SK-N-SH (cell line): ENCODE results near the gene PIP4K2A. TPM values are rescaled to one million over a fixed set of nuclear protein-coding genes. Genes with fewer than 3 reads are reported as not detected.

Experiments
- CTCF ChIA-PET: fragments of 300-600, 350-600 bp; formaldehyde crosslinking; extraction: SDS; loops from one replicate; lab custom pipeline; 2021; lab: Yijun Ruan, JAX
- POLR2A ChIA-PET: fragments of 350-600 bp; sonication (Branson Sonifier 250); formaldehyde crosslinking; extraction: SDS; loops from one replicate; lab custom pipeline; 2020; ENCODE audit warnings: antibody characterized with exemption, inconsistent platforms; lab: Yijun Ruan, JAX
- DNase-seq: peaks from one replicate; pipeline ENCODE4 v3.0.0; 2012
- H2AFZ ChIP-seq: fragments of 200-600 bp; sonication (generic); 2 replicates; pipeline ENCODE4 v1.8.1; 2016; ENCODE audit warnings: antibody characterized with exemption, mild to moderate bottlenecking, low read depth
- H3F3A ChIP-seq: fragments of 200-600 bp; sonication (generic); replicated peaks from 2 replicates; pipeline ENCODE3; 2016; ENCODE audit warnings: antibody characterized with exemption, mild to moderate bottlenecking; ENCODE audit not compliant: insufficient read depth
- H3K27ac ChIP-seq, 2 experiments: fragments of 200-500 bp in 1 of 2; fragments of 200-600 bp in 1 of 2; sonication (Bioruptor generic) in 1 of 2; sonication (generic), shearing (Covaris generic) in 1 of 2; 2 replicates each; pipeline versions ENCODE4 v1.5.1 to v1.6.1; 2014 to 2016; ENCODE audit warnings: low read depth in 2 of 2, inconsistent platforms in 1 of 2, low read length in 1 of 2, mild to moderate bottlenecking in 1 of 2, mixed read lengths in 1 of 2
- H3K27me3 ChIP-seq: fragments of 200-600 bp; sonication (generic), shearing (Covaris generic); 2 replicates; pipeline ENCODE4 v1.6.1; 2016; ENCODE audit warnings: mixed run types; ENCODE audit not compliant: insufficient read depth
- H3K36me3 ChIP-seq, 2 experiments: fragments of 200-500 bp in 1 of 2; fragments of 200-600 bp in 1 of 2; sonication (Bioruptor generic) in 1 of 2; sonication (generic) in 1 of 2; replicated peaks in 1 of 2; 2 replicates each; pipeline versions ENCODE3 to v1.5.1; 2014 to 2016; ENCODE audit warnings: low read length in 1 of 2, mild to moderate bottlenecking in 1 of 2; ENCODE audit not compliant: insufficient read depth in 2 of 2, control insufficient read depth in 1 of 2
- H3K4me1 ChIP-seq, 2 experiments: fragments of 200-500 bp in 1 of 2; fragments of 200-600 bp in 1 of 2; sonication (Bioruptor generic) in 1 of 2; sonication (generic), shearing (Covaris generic) in 1 of 2; 2 replicates each; pipeline versions ENCODE4 v1.5.1 to v1.6.1; 2014 to 2016; ENCODE audit warnings: low read depth in 1 of 2, low read length in 1 of 2, mixed run types in 1 of 2; ENCODE audit not compliant: insufficient read depth in 2 of 2, control insufficient read depth in 1 of 2
- H3K4me2 ChIP-seq: fragments of 200-600 bp; sonication (generic), shearing (Covaris generic); 2 replicates; pipeline ENCODE4 v1.6.1; 2017; ENCODE audit warnings: mixed run types
- H3K4me3 ChIP-seq, 2 experiments: fragments of 200-500 bp in 1 of 2; fragments of 200-600 bp in 1 of 2; sonication (Bioruptor generic) in 1 of 2; sonication (generic), shearing (Covaris generic) in 1 of 2; 2 replicates each; pipeline versions ENCODE4 v1.5.1 to v1.8.1; 2014 to 2016; ENCODE audit warnings: low read depth in 2 of 2, inconsistent platforms in 1 of 2, low read length in 1 of 2, mild to moderate bottlenecking in 1 of 2, mixed read lengths in 1 of 2, moderate library complexity in 1 of 2
- H3K79me2 ChIP-seq: fragments of 200-600 bp; sonication (generic); 2 replicates; pipeline ENCODE4 v1.8.1; 2017; ENCODE audit warnings: mild to moderate bottlenecking; ENCODE audit not compliant: insufficient read depth
- H3K9ac ChIP-seq: fragments of 200-600 bp; sonication (generic); 2 replicates; pipeline ENCODE4 v1.6.1; 2017; ENCODE audit warnings: mixed run types
- H3K9me2 ChIP-seq: fragments of 200-600 bp; sonication (generic); 2 replicates; pipeline ENCODE4 v1.6.1; 2017; ENCODE audit warnings: mixed run types
- H3K9me3 ChIP-seq: fragments of 200-600 bp; sonication (generic); 2 replicates; pipeline ENCODE4 v1.6.1; 2017; ENCODE audit warnings: mixed run types, mild to moderate bottlenecking, moderate library complexity
- H4K20me1 ChIP-seq: fragments of 200-600 bp; sonication (generic); 2 replicates; pipeline ENCODE4 v1.6.1; 2017; ENCODE audit warnings: mild to moderate bottlenecking, mixed run types; ENCODE audit not compliant: insufficient read depth
- CHD2 ChIP-seq: fragments of 150-350 bp; IDR thresholded peaks from 2 replicates; pipeline ENCODE4 v1.6.1; 2018; ENCODE audit warnings: low read length; ENCODE audit not compliant: partially characterized antibody
- ELF1 ChIP-seq: IDR thresholded peaks from 2 replicates; pipeline ENCODE4 v1.4.0; 2012
- EP300 ChIP-seq, 2 experiments: IDR thresholded peaks; 2 replicates each; pipeline versions ENCODE4 v1.4.0 to v1.6.1; 2012; ENCODE audit warnings: borderline replicate concordance in 1 of 2, low read depth in 1 of 2, low read length in 1 of 2
- EZH2phosphoT487 ChIP-seq: fragments of 200-600 bp; sonication (generic); IDR thresholded peaks from 2 replicates; pipeline ENCODE4 v1.6.1; 2017; ENCODE audit warnings: low read depth, mixed run types, mild to moderate bottlenecking, antibody characterized with exemption, moderate library complexity, borderline replicate concordance
- FOXJ3 ChIP-seq: sonication (generic); formaldehyde crosslinking; IDR thresholded peaks from 2 replicates; pipeline ENCODE4 v1.5.1; 2020; ENCODE audit warnings: mild to moderate bottlenecking, missing genetic modification reagents
- GABPA ChIP-seq: IDR thresholded peaks from 2 replicates; pipeline ENCODE4 v1.4.0; 2012; ENCODE audit warnings: low read depth, mild to moderate bottlenecking
- JUND ChIP-seq: IDR thresholded peaks from 2 replicates; pipeline ENCODE4 v1.4.0; 2012
- MEF2A ChIP-seq: IDR thresholded peaks from 2 replicates; pipeline ENCODE4 v1.4.0; 2012; ENCODE audit warnings: low read depth, borderline replicate concordance
- MXI1 ChIP-seq: IDR thresholded peaks from 2 replicates; pipeline ENCODE4 v1.6.1; 2012; ENCODE audit warnings: mild to moderate bottlenecking, low read depth, low read length, improper control_type of control experiment
- NRF1 ChIP-seq: IDR thresholded peaks from 2 replicates; pipeline ENCODE4 v1.6.1; 2012; ENCODE audit warnings: low read depth, mild to moderate bottlenecking, low read length
- POLR2AphosphoS5 ChIP-seq: IDR thresholded peaks from 2 replicates; pipeline ENCODE4 v1.6.1; 2012; ENCODE audit warnings: low read depth, low read length
- RFX5 ChIP-seq: IDR thresholded peaks from 2 replicates; pipeline ENCODE4 v1.6.1; 2012; ENCODE audit warnings: mild to moderate bottlenecking, improper control_type of control experiment, low read length
- SMC3 ChIP-seq: IDR thresholded peaks from 2 replicates; pipeline ENCODE4 v1.6.1; 2012; ENCODE audit warnings: low read depth, low read length, improper control_type of control experiment
- TCF12 ChIP-seq: IDR thresholded peaks from 2 replicates; pipeline ENCODE4 v1.4.0; 2012
- TEAD4 ChIP-seq: IDR thresholded peaks from 2 replicates; pipeline ENCODE4 v1.4.0; 2012; ENCODE audit warnings: mild to moderate bottlenecking, borderline replicate concordance; ENCODE audit not compliant: insufficient read depth
- WGBS: methylation state at CpG from one replicate; pipeline ENCODE4 v1.1.6; 2017; ENCODE audit warnings: low lambda C conversion rate; 5-methylcytosine and 5-hydroxymethylcytosine counted together
- polyA plus RNA-seq, 3 experiments: library from polyadenylated mRNA; depleted of rRNA; stranded (reverse); fragments of >200 nt; gene quantifications; 2 replicates each; pipeline ENCODE4 v1.2.3, GENCODE V29; 2012
- TF ChIP-seq, protein P1 (sequence below): fragments of 150-350 bp; IDR thresholded peaks from 2 replicates; pipeline ENCODE4 v1.6.1; 2016; ENCODE audit warnings: mild to moderate bottlenecking, low read depth, low read length
- TF ChIP-seq, protein P2 (sequence below): IDR thresholded peaks from 2 replicates; pipeline ENCODE4 v1.6.1; 2012; ENCODE audit warnings: mild to moderate bottlenecking, low read depth, low read length, moderate library complexity
- TF ChIP-seq, protein P3 (sequence below): IDR thresholded peaks from 2 replicates; pipeline ENCODE4 v1.4.0; 2012; ENCODE audit warnings: low read depth, borderline replicate concordance

The PIP4K2A gene
- polyA plus RNA-seq, 1 of the 3 experiments (the other 2 are of a cell fraction) = 10.8 TPM

DNA sequence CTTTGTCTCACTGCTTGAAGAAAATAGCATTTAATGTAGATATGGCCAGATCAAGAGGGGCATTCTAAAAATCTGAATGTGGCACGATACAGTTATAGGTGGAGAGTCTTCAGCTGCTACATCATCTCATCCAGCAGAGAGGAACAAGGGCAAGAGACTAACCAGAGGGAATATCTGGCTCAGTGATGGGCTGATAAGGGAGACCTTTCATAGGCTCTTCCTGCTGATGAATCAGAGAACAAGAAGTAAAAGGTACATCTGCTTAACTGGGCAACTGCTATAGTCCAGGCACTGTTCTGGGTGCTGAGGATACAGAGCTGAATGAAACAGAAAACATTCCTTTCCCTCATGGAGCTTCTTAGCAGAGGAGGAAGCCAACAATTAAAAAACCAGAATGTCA is 37.9 kb downstream of the PIP4K2A start:
- Histone ChIP-seq H3K9me2 (no peaks in the 10 kb centered on the region), H3F3A (peaks cover 6% of the 10 kb centered on the region), H3K27ac (no peak overlapping the region), H3K9ac (no peak overlapping the region), H3K4me3 (no peak overlapping the region), H3K4me2 (no peak overlapping the region), H2AFZ (no peak overlapping the region), H3K27me3 (no peaks in the 10 kb centered on the region), H4K20me1 (peaks cover 20% of the 10 kb centered on the region), H3K79me2 (peaks cover 74% of the 10 kb centered on the region), H3K4me1 (peaks cover 13 to 22% of the 10 kb centered on the region in 2 experiments), H3K36me3 (no peaks in the 10 kb centered on the region), H3K9me3 (no peaks in the 10 kb centered on the region)
- no peak for DNase-seq
- ChIA-PET POLR2A (no interaction called here), CTCF (no interaction called here)
- WGBS = 48% methylated on average over 1 of the region's 1 CpG
- TF ChIP-seq SMC3 = no peak
- TF ChIP-seq MEF2A = no peak
- TF ChIP-seq, protein P1, sequence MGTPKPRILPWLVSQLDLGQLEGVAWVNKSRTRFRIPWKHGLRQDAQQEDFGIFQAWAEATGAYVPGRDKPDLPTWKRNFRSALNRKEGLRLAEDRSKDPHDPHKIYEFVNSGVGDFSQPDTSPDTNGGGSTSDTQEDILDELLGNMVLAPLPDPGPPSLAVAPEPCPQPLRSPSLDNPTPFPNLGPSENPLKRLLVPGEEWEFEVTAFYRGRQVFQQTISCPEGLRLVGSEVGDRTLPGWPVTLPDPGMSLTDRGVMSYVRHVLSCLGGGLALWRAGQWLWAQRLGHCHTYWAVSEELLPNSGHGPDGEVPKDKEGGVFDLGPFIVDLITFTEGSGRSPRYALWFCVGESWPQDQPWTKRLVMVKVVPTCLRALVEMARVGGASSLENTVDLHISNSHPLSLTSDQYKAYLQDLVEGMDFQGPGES = no peak
- TF ChIP-seq, protein P2, sequence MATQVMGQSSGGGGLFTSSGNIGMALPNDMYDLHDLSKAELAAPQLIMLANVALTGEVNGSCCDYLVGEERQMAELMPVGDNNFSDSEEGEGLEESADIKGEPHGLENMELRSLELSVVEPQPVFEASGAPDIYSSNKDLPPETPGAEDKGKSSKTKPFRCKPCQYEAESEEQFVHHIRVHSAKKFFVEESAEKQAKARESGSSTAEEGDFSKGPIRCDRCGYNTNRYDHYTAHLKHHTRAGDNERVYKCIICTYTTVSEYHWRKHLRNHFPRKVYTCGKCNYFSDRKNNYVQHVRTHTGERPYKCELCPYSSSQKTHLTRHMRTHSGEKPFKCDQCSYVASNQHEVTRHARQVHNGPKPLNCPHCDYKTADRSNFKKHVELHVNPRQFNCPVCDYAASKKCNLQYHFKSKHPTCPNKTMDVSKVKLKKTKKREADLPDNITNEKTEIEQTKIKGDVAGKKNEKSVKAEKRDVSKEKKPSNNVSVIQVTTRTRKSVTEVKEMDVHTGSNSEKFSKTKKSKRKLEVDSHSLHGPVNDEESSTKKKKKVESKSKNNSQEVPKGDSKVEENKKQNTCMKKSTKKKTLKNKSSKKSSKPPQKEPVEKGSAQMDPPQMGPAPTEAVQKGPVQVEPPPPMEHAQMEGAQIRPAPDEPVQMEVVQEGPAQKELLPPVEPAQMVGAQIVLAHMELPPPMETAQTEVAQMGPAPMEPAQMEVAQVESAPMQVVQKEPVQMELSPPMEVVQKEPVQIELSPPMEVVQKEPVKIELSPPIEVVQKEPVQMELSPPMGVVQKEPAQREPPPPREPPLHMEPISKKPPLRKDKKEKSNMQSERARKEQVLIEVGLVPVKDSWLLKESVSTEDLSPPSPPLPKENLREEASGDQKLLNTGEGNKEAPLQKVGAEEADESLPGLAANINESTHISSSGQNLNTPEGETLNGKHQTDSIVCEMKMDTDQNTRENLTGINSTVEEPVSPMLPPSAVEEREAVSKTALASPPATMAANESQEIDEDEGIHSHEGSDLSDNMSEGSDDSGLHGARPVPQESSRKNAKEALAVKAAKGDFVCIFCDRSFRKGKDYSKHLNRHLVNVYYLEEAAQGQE = no peak
- TF ChIP-seq NRF1 = no peak
- no peak for TF ChIP-seq GABPA
- TF ChIP-seq, protein P3, sequence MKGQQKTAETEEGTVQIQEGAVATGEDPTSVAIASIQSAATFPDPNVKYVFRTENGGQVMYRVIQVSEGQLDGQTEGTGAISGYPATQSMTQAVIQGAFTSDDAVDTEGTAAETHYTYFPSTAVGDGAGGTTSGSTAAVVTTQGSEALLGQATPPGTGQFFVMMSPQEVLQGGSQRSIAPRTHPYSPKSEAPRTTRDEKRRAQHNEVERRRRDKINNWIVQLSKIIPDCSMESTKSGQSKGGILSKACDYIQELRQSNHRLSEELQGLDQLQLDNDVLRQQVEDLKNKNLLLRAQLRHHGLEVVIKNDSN = no peak
- TF ChIP-seq MXI1 = no peak
- TF ChIP-seq EZH2phosphoT487 = no peak
- no peak for TF ChIP-seq FOXJ3 (CRISPR knock-in tag)
- no peak for TF ChIP-seq TEAD4
- no peak for TF ChIP-seq EP300 (IDR thresholded peaks at IDR 0.05; ENCODE audit: borderline replicate concordance in 1 of 2, low read depth in 1 of 2, low read length in 1 of 2)
- TF ChIP-seq RFX5 = no peak
- no peak for TF ChIP-seq POLR2AphosphoS5
- TF ChIP-seq JUND = no peak
- no peak for TF ChIP-seq ELF1
- TF ChIP-seq CHD2 = no peak
- TF ChIP-seq TCF12 = no peak
